OCI-LY1 (cell line): ENCODE data around the gene DNAJC5G.

Source experiments
- EZH2 ChIP-seq: fragments of 200-600 bp; sonication (generic), shearing (Covaris generic); IDR thresholded peaks from 2 replicates; pipeline ENCODE4 v1.8.0; 2017; ENCODE audit warnings: borderline replicate concordance, mixed run types, mild to moderate bottlenecking, antibody characterized with exemption, low read length, moderate library complexity, mixed read lengths
- TF ChIP-seq, protein P1 (sequence below): fragments of 200-600 bp; sonication (generic), shearing (Covaris generic); IDR thresholded peaks from 2 replicates; pipeline ENCODE4 v1.5.1; 2017; ENCODE audit warnings: mild to moderate bottlenecking, antibody characterized with exemption, low read length, moderate library complexity, mixed read lengths

DNA sequence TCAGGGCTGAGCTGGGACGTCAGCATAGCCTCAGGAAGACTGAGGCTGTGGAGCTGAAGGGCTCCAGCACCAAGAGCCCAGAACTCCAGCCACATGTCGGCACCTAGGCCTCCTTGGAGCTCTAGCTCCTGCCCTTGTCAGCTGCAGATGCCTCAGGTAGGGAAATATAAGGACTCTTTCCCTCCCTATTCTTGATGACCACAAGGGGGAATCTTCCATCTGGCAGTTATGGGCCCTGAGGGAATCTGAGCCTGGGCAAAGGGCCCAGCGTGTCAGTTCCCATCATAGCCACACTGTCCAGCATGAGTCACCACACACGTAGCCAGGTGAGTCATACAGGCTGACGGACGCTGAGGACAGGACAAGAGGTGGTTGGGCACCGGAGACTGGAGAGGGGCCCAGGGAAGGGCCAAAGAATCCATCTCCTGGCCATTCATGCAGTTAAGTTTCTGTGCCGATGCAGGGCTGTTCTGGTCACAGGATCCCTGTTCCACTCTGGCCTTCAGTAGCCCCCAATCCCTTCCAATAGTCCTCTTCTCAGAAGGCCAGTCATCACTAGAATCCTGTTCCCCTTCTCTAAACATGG lies 45.8 kb downstream of the DNAJC5G start:
- TF ChIP-seq, protein P1, sequence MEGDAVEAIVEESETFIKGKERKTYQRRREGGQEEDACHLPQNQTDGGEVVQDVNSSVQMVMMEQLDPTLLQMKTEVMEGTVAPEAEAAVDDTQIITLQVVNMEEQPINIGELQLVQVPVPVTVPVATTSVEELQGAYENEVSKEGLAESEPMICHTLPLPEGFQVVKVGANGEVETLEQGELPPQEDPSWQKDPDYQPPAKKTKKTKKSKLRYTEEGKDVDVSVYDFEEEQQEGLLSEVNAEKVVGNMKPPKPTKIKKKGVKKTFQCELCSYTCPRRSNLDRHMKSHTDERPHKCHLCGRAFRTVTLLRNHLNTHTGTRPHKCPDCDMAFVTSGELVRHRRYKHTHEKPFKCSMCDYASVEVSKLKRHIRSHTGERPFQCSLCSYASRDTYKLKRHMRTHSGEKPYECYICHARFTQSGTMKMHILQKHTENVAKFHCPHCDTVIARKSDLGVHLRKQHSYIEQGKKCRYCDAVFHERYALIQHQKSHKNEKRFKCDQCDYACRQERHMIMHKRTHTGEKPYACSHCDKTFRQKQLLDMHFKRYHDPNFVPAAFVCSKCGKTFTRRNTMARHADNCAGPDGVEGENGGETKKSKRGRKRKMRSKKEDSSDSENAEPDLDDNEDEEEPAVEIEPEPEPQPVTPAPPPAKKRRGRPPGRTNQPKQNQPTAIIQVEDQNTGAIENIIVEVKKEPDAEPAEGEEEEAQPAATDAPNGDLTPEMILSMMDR: no peak
- TF ChIP-seq EZH2: no peak
